Left lung (tissue), 10 donors: Measurements from ENCODE around the gene RHBDL1. TPM values are rescaled to one million over a fixed set of nuclear protein-coding genes. Genes with fewer than 3 reads are reported as not detected.

Experiments
- ATAC-seq: fragments of 200-7000 bp; cut with Tn5 transposase; one replicate; pipeline ENCODE4 v1.9.1; 2020; ENCODE audit warnings: moderate library complexity
- DNase-seq, 4 donors: peaks; one replicate each; pipeline ENCODE4 v3.0.0-alpha.2; 2013 to 2020
- H3K27ac ChIP-seq, 2 donors: fragments of 200-600 bp; sonication (generic) in 1 of 2; one replicate each; pipeline versions ENCODE4 v1.5.0 to v1.8.0; 2020 to 2021
- H3K27me3 ChIP-seq, 2 donors: fragments of 200-600 bp; sonication (generic) in 1 of 2; one replicate each; pipeline versions ENCODE4 v1.5.0 to v1.8.0; 2020 to 2021
- H3K36me3 ChIP-seq, 2 donors: fragments of 200-600 bp; sonication (generic) in 1 of 2; one replicate each; pipeline versions ENCODE4 v1.5.0 to v1.8.0; 2020 to 2021
- H3K4me1 ChIP-seq, 2 donors: fragments of 200-600 bp; one replicate each; pipeline ENCODE4 v1.8.0; 2021
- H3K4me3 ChIP-seq, 2 donors: fragments of 200-600 bp; sonication (generic) in 1 of 2; one replicate each; pipeline versions ENCODE4 v1.5.0 to v1.8.0; 2020 to 2021; ENCODE audit warnings: mild to moderate bottlenecking in 1 of 2
- H3K9me3 ChIP-seq, 2 donors: fragments of 200-600 bp; sonication (generic) in 1 of 2; one replicate each; pipeline versions ENCODE4 v1.5.0 to v1.8.0; 2020 to 2021
- CTCF ChIP-seq, 2 donors: fragments of 200-600 bp; sonication (generic) in 1 of 2; IDR thresholded peaks; one replicate each; pipeline versions ENCODE4 v1.5.0 to v1.8.0; 2021; ENCODE audit warnings: antibody characterized with exemption in 2 of 2
- intact Hi-C, 2 donors: fragments of 100-400 bp; cut with DNase I; formaldehyde crosslinking; loops; one replicate each; pipeline versions ENCODE4 v1.11.2 to v1.14.2; 2022
- polyA plus RNA-seq, 6 donors: library from polyadenylated mRNA; unstranded; fragments of 120-200 nt; gene quantifications; one replicate each; pipeline ENCODE4 v1.2.1, GENCODE V29; 2013; ENCODE audit not compliant: insufficient read length in 6 of 6
- total RNA-seq, 2 donors: library from RNA; stranded (reverse); fragmentation: NEBNext Ultra II Directional; extraction: Animal tissue kit (Norgen Biotek cat#: 25700); gene quantifications; one replicate each; pipeline ENCODE4 v1.2.1, GENCODE V29; 2021
- donor health status: DM: no; HTN: yes; CAD: no.
- donor health status: DM: no; HTN: no; CAD: no.

The RHBDL1 gene
- total and polyA plus RNA-seq, 8 donors, result 0.45 to 4.3 (median 0.81) TPM

- no peak for TF ChIP-seq CTCF (IDR thresholded peaks at IDR 0.05)
- H3K4me1 ChIP-seq, result peaks cover 20 to 38% of the 10 kb centered on the region in 2 donors
- no peak overlapping the region for H3K27ac ChIP-seq
- intact Hi-C loops, result no loop called here
- DNase-seq, result no peak
- H3K27me3 ChIP-seq, result peaks cover 44 to 78% of the 10 kb centered on the region in 2 donors
- H3K4me3 ChIP-seq, result no peak overlapping the region
- no peaks in the 10 kb centered on the region for H3K9me3 ChIP-seq
- ATAC-seq, result no peak
- no peaks in the 10 kb centered on the region for H3K36me3 ChIP-seq
These were observed 18.3 kb downstream of the RHBDL1 start for GRCh38 chr16:693766-694165.

- TF ChIP-seq CTCF (IDR thresholded peaks at IDR 0.05), result no peak
- Histone ChIP-seq H3K4me3 (peak overlapping the region in 1 of 2 donors; percentile 36), H3K9me3 (no peaks in the 10 kb centered on the region), H3K36me3 (no peaks in the 10 kb centered on the region), H3K4me1 (peaks cover 16 to 33% of the 10 kb centered on the region in 2 donors), H3K27ac (no peak overlapping the region), H3K27me3 (peaks cover 44 to 83% of the 10 kb centered on the region in 2 donors)
- no peak for DNase-seq
- ATAC-seq, result no peak
- intact Hi-C loops, result no loop called here
These were observed 18.9 kb downstream of the RHBDL1 start for GRCh38 chr16:694187-694862.

- intact Hi-C loops, result no loop called here
- Histone ChIP-seq H3K4me3 (peak overlapping the region in 1 of 2 donors; percentile 36), H3K36me3 (no peaks in the 10 kb centered on the region), H3K27me3 (peaks cover 47 to 89% of the 10 kb centered on the region in 2 donors), H3K4me1 (peaks cover 11 to 27% of the 10 kb centered on the region in 2 donors), H3K27ac (no peak overlapping the region), H3K9me3 (no peaks in the 10 kb centered on the region)
- DNase-seq, result no peak
- no peak for TF ChIP-seq CTCF (IDR thresholded peaks at IDR 0.05)
- ATAC-seq, result no peak
These were observed 19.4 kb downstream of the RHBDL1 start for GRCh38 chr16:694863-695354.

- ATAC-seq (peak; percentile 53), DNase-seq (peak in 1 of 4 donors; percentile 41)
- Histone ChIP-seq H3K27ac (no peak overlapping the region), H3K4me3 (peak overlapping the region in 1 of 2 donors; percentile 36), H3K9me3 (no peaks in the 10 kb centered on the region), H3K4me1 (peaks cover 11 to 26% of the 10 kb centered on the region in 2 donors), H3K27me3 (peaks cover 53 to 95% of the 10 kb centered on the region in 2 donors), H3K36me3 (no peaks in the 10 kb centered on the region)
- intact Hi-C loops, result no loop called here
- TF ChIP-seq CTCF (IDR thresholded peaks at IDR 0.05), result no peak
These were observed 20.1 kb downstream of the RHBDL1 start for GRCh38 chr16:695355-696089.
